Cardiac muscle cell (in vitro differentiated cells and primary cell): Measurements from ENCODE around the gene TBCD. TPM values are rescaled to one million over a fixed set of nuclear protein-coding genes. Genes with fewer than 3 reads are reported as not detected.
A peak's percentile ranks its signal among the peaks of the same experiment; 100 is the strongest.
"Not testable (repeated sequence)": the region's sequence is repeated elsewhere in the genome, so short reads cannot be mapped to it uniquely, and the experiment has no call there.

Experiments
- DNase-seq, 2 donors: peaks; one replicate each; pipeline versions ENCODE4 v3.0.0 to v3.0.0-alpha.2; 2010 to 2017; ENCODE audit warnings: low read depth in 1 of 2, low spot score in 1 of 2
- H3K27ac ChIP-seq: fragments of 200-600 bp; sonication (generic); 2 replicates; pipeline ENCODE4 v1.5.1; 2016
- H3K27me3 ChIP-seq: fragments of 200-600 bp; sonication (generic); 2 replicates; pipeline ENCODE4 v1.6.0; 2016; ENCODE audit warnings: control low read depth
- H3K36me3 ChIP-seq: fragments of 200-600 bp; sonication (generic); 2 replicates; pipeline ENCODE4 v1.5.1; 2016; ENCODE audit warnings: control low read depth
- H3K4me1 ChIP-seq: fragments of 200-600 bp; sonication (generic); 2 replicates; pipeline ENCODE4 v1.8.1; 2017; ENCODE audit warnings: low read depth, mild to moderate bottlenecking, mixed run types
- H3K4me3 ChIP-seq: fragments of 200-600 bp; sonication (generic); 2 replicates; pipeline ENCODE4 v1.5.1; 2016; ENCODE audit warnings: mild to moderate bottlenecking
- H3K9me3 ChIP-seq: fragments of 200-600 bp; sonication (generic); 2 replicates; pipeline ENCODE4 v1.5.1; 2017; ENCODE audit warnings: low read depth, mild to moderate bottlenecking, control low read depth
- polyA plus RNA-seq: library from polyadenylated mRNA; unstranded; fragments of >200 nt; fragmentation: Nextera tagmentation; extraction: Ambion mirVana; gene quantifications from 2 replicates; pipeline ENCODE4 v1.2.1, GENCODE V29; 2016
- total RNA-seq: library from RNA; depleted of rRNA; stranded (reverse); fragments of >200 nt; gene quantifications from 2 replicates; pipeline ENCODE4 v1.2.3, GENCODE V29; 2016
- TF ChIP-seq, protein P1 (sequence below): IDR thresholded peaks from 2 replicates; pipeline ENCODE4 v1.5.1; 2012; ENCODE audit warnings: low read depth, mild to moderate bottlenecking, low read length

TBCD gene
- total and polyA plus RNA-seq, 2 experiments from 2014 or later: 55.7 to 66.0 TPM

DNA sequence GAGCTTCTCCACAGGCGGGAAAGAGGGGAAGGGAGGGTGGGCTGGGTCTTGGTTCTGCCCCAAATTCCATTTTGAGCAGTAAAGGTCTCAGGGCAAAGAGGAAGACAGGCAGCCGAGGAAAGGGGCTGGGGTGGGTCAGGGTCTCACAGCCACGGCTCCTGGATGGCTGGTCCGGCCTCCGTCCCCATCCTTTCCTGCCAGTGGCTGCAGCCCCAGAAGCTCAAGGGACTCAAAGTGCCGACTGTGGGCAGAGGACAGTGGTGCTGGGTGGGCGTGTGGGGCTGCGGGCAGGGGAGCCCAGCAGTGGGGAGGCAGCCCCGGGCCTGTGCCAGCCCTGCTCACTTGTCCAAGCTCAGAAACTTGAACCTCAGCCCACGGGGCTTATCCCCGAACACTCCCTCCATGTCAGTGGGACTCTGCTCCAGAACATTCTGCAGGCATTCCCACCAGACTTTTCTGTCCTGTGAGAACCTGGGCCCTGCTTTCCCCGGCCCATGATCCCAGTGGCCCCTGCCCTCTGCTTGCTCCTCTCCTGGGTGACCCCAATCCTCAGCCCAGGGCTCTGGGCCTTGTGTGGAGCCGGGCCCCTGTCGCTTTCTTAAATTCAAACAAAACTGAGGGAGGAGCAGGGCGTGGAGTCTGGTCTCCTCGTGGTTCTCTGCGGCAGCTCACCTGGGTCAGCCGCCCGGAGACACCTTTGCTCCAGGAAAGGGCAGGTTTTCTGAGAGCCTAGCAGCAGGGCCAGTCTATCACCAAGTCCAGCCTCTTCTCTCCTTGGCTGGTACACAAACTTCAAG is 209.7 kb downstream of the TBCD start:
- no peak for DNase-seq
- Histone ChIP-seq H3K9me3 (no peaks in the 10 kb centered on the region), H3K27me3 (no peaks in the 10 kb centered on the region), H3K4me1 (no peaks in the 10 kb centered on the region), H3K27ac (no peak overlapping the region), H3K4me3 (no peak overlapping the region), H3K36me3 (no peaks in the 10 kb centered on the region)
- TF ChIP-seq, protein P1, sequence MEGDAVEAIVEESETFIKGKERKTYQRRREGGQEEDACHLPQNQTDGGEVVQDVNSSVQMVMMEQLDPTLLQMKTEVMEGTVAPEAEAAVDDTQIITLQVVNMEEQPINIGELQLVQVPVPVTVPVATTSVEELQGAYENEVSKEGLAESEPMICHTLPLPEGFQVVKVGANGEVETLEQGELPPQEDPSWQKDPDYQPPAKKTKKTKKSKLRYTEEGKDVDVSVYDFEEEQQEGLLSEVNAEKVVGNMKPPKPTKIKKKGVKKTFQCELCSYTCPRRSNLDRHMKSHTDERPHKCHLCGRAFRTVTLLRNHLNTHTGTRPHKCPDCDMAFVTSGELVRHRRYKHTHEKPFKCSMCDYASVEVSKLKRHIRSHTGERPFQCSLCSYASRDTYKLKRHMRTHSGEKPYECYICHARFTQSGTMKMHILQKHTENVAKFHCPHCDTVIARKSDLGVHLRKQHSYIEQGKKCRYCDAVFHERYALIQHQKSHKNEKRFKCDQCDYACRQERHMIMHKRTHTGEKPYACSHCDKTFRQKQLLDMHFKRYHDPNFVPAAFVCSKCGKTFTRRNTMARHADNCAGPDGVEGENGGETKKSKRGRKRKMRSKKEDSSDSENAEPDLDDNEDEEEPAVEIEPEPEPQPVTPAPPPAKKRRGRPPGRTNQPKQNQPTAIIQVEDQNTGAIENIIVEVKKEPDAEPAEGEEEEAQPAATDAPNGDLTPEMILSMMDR: no peak

DNA sequence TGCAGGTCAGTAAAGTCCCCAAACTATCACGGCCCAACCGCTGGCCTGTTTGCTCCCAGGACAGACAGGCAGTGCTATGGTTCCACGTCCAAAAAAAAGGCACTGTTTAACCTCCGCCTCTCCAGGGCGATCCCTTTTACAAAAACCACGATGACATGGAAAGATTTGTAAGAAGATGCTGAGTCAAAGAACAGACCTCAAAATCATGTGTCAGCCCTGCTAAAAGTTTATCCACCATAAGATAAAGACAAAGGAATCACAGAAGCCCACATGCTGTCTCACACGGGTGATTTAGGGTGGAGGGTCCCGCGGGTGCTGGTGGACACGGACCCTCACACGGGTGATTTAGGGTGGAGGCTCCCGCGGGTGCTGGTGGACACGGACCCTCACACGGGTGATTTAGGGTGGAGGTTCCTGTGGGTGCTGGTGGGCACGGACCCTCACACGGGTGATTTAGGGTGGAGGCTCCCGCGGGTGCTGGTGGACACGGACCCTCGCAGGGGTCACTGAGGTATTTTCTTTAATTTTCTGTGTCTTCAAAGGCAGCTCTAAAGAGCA is 210.4 kb downstream of the TBCD start:
- no peaks in the 10 kb centered on the region for H3K9me3 ChIP-seq
- no peak overlapping the region for H3K27ac ChIP-seq
- no peaks in the 10 kb centered on the region for H3K27me3 ChIP-seq
- no peak overlapping the region for H3K4me3 ChIP-seq
- H3K4me1 ChIP-seq: no peaks in the 10 kb centered on the region
- TF ChIP-seq, protein P1: no peak
- peak in 1 of 2 donors; percentile 9 for DNase-seq
- H3K36me3 ChIP-seq: no peaks in the 10 kb centered on the region

- Histone ChIP-seq H3K9me3 (no peaks in the 10 kb centered on the region), H3K4me1 (no peaks in the 10 kb centered on the region), H3K36me3 (no peaks in the 10 kb centered on the region), H3K4me3 (no peak overlapping the region), H3K27me3 (no peaks in the 10 kb centered on the region), H3K27ac (no peak overlapping the region)
- TF ChIP-seq, protein P1: peak; percentile 89
- DNase-seq: peak; percentile 86 to 87
Measured at GRCh38 chr17:82963104-82963950, 211.5 kb downstream of the TBCD start.

- not testable (repeated sequence) for H3K4me1 ChIP-seq, H3K27ac ChIP-seq, DNase-seq, H3K9me3 ChIP-seq, H3K36me3 ChIP-seq, H3K4me3 ChIP-seq, H3K27me3 ChIP-seq
Measured at GRCh38 chr17:82964451-82964850, 212.6 kb downstream of the TBCD start.

- Histone ChIP-seq H3K36me3 (no peaks in the 10 kb centered on the region), H3K4me1 (no peaks in the 10 kb centered on the region), H3K9me3 (no peaks in the 10 kb centered on the region), H3K27me3 (no peaks in the 10 kb centered on the region), H3K4me3 (no peak overlapping the region), H3K27ac (no peak overlapping the region)
- TF ChIP-seq, protein P1: no peak
- DNase-seq: no peak
Measured at GRCh38 chr17:82964851-82965341, 213.0 kb downstream of the TBCD start.
